Mesenchymal stem cell (in vitro differentiated cells and primary cell): ENCODE measurements around the gene RARS2.
"Not testable (repeated sequence)": the region's sequence is repeated elsewhere in the genome, so short reads cannot be mapped to it uniquely, and the experiment has no call there.

Source experiments
- DNase-seq: peaks from one replicate; pipeline ENCODE4 v3.0.0-alpha.2; 2013
- H2AFZ ChIP-seq: one replicate; pipeline ENCODE4 v1.6.1; 2013; ENCODE audit warnings: low read depth, mild to moderate bottlenecking, control low read depth, inconsistent platforms, low read length, moderate library complexity
- H2AK5ac ChIP-seq: 2 replicates; pipeline ENCODE4 v1.6.1; 2013; ENCODE audit warnings: low read length, moderate library complexity, mild to moderate bottlenecking, inconsistent platforms; ENCODE audit not compliant: severe bottlenecking
- H2BK120ac ChIP-seq: one replicate; pipeline ENCODE4 v1.6.1; 2013; ENCODE audit warnings: low read depth, mild to moderate bottlenecking, inconsistent platforms, low read length, moderate library complexity
- H2BK12ac ChIP-seq, 2 experiments: one replicate each; pipeline ENCODE4 v1.6.1; 2013; ENCODE audit warnings: inconsistent platforms in 2 of 2, low read length in 2 of 2, mild to moderate bottlenecking in 2 of 2, moderate library complexity in 2 of 2, control low read depth in 1 of 2
- H2BK15ac ChIP-seq: one replicate; pipeline ENCODE4 v1.6.1; 2013; ENCODE audit warnings: mild to moderate bottlenecking, low read depth, inconsistent platforms; ENCODE audit not compliant: poor library complexity, severe bottlenecking
- H2BK5ac ChIP-seq: 2 replicates; pipeline ENCODE4 v1.6.1; 2013; ENCODE audit warnings: low read depth, mild to moderate bottlenecking, low read length, control low read depth, inconsistent platforms; ENCODE audit not compliant: poor library complexity, severe bottlenecking
- H3K14ac ChIP-seq, 2 experiments: one replicate each; pipeline ENCODE4 v1.6.1; 2013; ENCODE audit warnings: inconsistent platforms in 2 of 2, low read length in 2 of 2, control low read depth in 1 of 2, mild to moderate bottlenecking in 1 of 2, moderate library complexity in 1 of 2
- H3K18ac ChIP-seq, 2 experiments: one replicate each; pipeline ENCODE4 v1.6.1; 2013; ENCODE audit warnings: inconsistent platforms in 2 of 2, low read length in 2 of 2, control low read depth in 1 of 2, low read depth in 1 of 2, mild to moderate bottlenecking in 1 of 2
- H3K23ac ChIP-seq, 2 experiments: one replicate each; pipeline ENCODE4 v1.6.1; 2013; ENCODE audit warnings: inconsistent platforms in 2 of 2, low read length in 2 of 2, mild to moderate bottlenecking in 2 of 2, moderate library complexity in 2 of 2, control low read depth in 1 of 2
- H3K27ac ChIP-seq: 2 replicates; pipeline ENCODE4 v1.5.1; 2013; ENCODE audit warnings: mild to moderate bottlenecking, moderate library complexity, low read length, control low read depth, inconsistent platforms; ENCODE audit not compliant: poor library complexity, severe bottlenecking
- H3K27me3 ChIP-seq, 2 experiments: 2 replicates each; pipeline versions ENCODE4 v1.6.1 to v1.7.0; 2013; ENCODE audit warnings: low read length in 2 of 2, mild to moderate bottlenecking in 2 of 2, moderate library complexity in 2 of 2, control low read depth in 1 of 2, inconsistent platforms in 1 of 2; ENCODE audit not compliant: control insufficient read depth in 1 of 2, insufficient read depth in 1 of 2
- H3K36me3 ChIP-seq, 2 experiments: 2 replicates each; pipeline versions ENCODE4 v1.6.1 to v1.7.0; 2013; ENCODE audit warnings: low read length in 2 of 2, control low read depth in 1 of 2, inconsistent platforms in 1 of 2, low read depth in 1 of 2, mild to moderate bottlenecking in 1 of 2; ENCODE audit not compliant: insufficient read depth in 2 of 2, control insufficient read depth in 1 of 2
- H3K4ac ChIP-seq, 2 experiments: one replicate each; pipeline ENCODE4 v1.6.1; 2013; ENCODE audit warnings: inconsistent platforms in 2 of 2, low read length in 2 of 2, mild to moderate bottlenecking in 2 of 2, moderate library complexity in 2 of 2, control low read depth in 1 of 2, low read depth in 1 of 2
- H3K4me1 ChIP-seq: 2 replicates; pipeline ENCODE4 v1.6.1; 2013; ENCODE audit warnings: low read depth, low read length, control low read depth; ENCODE audit not compliant: control insufficient read depth, insufficient read depth
- H3K4me2 ChIP-seq: 2 replicates; pipeline ENCODE4 v1.6.1; 2013; ENCODE audit warnings: low read length, mild to moderate bottlenecking, inconsistent platforms; ENCODE audit not compliant: poor library complexity, severe bottlenecking
- H3K4me3 ChIP-seq, 2 experiments: 2 replicates each; pipeline versions ENCODE4 v1.5.1 to v1.7.0; 2013; ENCODE audit warnings: low read length in 2 of 2, mild to moderate bottlenecking in 2 of 2, control low read depth in 1 of 2, low read depth in 1 of 2; ENCODE audit not compliant: insufficient read depth in 1 of 2
- H3K79me1 ChIP-seq: replicated peaks from 2 replicates; pipeline ENCODE4 v1.6.1; 2013; ENCODE audit warnings: mild to moderate bottlenecking, control low read depth, low read length, inconsistent platforms; ENCODE audit not compliant: poor library complexity, severe bottlenecking
- H3K9ac ChIP-seq: 2 replicates; pipeline ENCODE4 v1.7.0; 2013; ENCODE audit warnings: mild to moderate bottlenecking, low read length, moderate library complexity
- H3K9me3 ChIP-seq: 2 replicates; pipeline ENCODE4 v1.7.0; 2013; ENCODE audit warnings: mild to moderate bottlenecking, low read length; ENCODE audit not compliant: control insufficient read depth
- H4K8ac ChIP-seq: one replicate; pipeline ENCODE4 v1.6.1; 2013; ENCODE audit warnings: inconsistent platforms, mild to moderate bottlenecking, low read length, moderate library complexity
- H4K91ac ChIP-seq: one replicate; pipeline ENCODE4 v1.6.1; 2013; ENCODE audit warnings: mild to moderate bottlenecking, low read length, inconsistent platforms
- WGBS: methylation state at CpG from one replicate; pipeline ENCODE4 v1.1.7; 2013; ENCODE audit warnings: mixed read lengths; 5-methylcytosine and 5-hydroxymethylcytosine counted together

Gene RARS2

GRCh38 chr6:87501809-87502572 is 87.8 kb downstream of the RARS2 start:
- Histone ChIP-seq H3K4me1 (peaks cover 2% of the 10 kb centered on the region), H4K8ac (no peak overlapping the region), H3K18ac (no peak overlapping the region), H3K27ac (peak overlapping the region; percentile 55), H2BK15ac (no peak overlapping the region), H3K9me3 (no peaks in the 10 kb centered on the region), H3K4me3 (no peak overlapping the region), H3K4me2 (no peak overlapping the region), H3K23ac (no peak overlapping the region), H2BK12ac (no peak overlapping the region), H2AK5ac (no peak overlapping the region), H4K91ac (no peak overlapping the region), H2AFZ (no peak overlapping the region), H3K36me3 (peaks cover 0 to 79% of the 10 kb centered on the region in 2 experiments), H2BK120ac (no peak overlapping the region), H3K27me3 (no peaks in the 10 kb centered on the region), H3K9ac (no peak overlapping the region), H3K4ac (no peak overlapping the region), H3K14ac (no peak overlapping the region), H3K79me1 (peaks cover 10% of the 10 kb centered on the region), H2BK5ac (no peak overlapping the region)
- WGBS = 100% methylated on average over 5 of the region's 6 CpGs
- no peak for DNase-seq

- Histone ChIP-seq H3K79me1 (peaks cover 11% of the 10 kb centered on the region), H2BK120ac (no peak overlapping the region), H2BK12ac (no peak overlapping the region), H3K36me3 (peaks cover 3 to 56% of the 10 kb centered on the region in 2 experiments), H2BK15ac (no peak overlapping the region), H3K27ac (no peak overlapping the region), H3K23ac (no peak overlapping the region), H3K18ac (no peak overlapping the region), H3K9me3 (no peaks in the 10 kb centered on the region), H2AFZ (no peak overlapping the region), H2AK5ac (no peak overlapping the region), H3K27me3 (no peaks in the 10 kb centered on the region), H3K4ac (no peak overlapping the region), H3K14ac (no peak overlapping the region), H4K8ac (no peak overlapping the region), H4K91ac (no peak overlapping the region), H3K4me1 (peaks cover 2% of the 10 kb centered on the region), H2BK5ac (no peak overlapping the region), H3K9ac (no peak overlapping the region), H3K4me3 (no peak overlapping the region), H3K4me2 (no peak overlapping the region)
- no peak for DNase-seq
Observed at GRCh38 chr6:87498048-87498447, 91.7 kb downstream of the RARS2 start.

DNA sequence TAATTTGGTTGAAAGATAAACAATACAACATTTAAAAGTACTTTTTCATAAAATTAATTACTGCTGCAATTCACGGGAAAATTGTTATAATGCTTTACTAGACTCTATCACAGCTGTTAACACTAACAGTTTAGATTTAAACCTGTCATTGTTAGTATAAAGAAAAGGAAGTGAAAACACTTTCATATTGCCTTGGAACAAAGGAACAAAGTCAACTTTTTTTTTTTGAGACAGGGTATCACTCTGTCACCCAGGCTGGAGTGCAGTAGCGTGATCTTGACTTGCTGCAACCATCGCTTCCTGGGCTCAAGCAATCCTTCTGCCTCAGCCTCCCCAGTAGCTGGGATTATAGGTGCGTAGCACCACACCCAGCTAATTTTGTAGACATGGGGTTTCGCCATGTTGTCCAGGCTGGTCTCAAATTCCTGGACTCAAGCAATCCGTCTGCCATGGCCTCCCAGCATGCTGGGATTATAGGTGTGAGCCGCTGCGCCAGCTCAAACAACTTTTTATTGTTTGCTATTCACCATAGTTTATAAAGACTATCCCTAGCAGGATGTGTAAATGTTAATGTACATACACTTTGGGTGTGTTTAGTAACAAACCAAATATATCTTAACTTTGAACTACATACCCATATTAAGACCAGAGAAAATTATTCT is 94.9 kb downstream of the RARS2 start:
- no peak overlapping the region for H3K4ac ChIP-seq
- 98% methylated on average over 5 of the region's 8 CpGs for WGBS

GRCh38 chr6:87489326-87489725 is 100.5 kb downstream of the RARS2 start:
- not testable (repeated sequence) for H2AK5ac ChIP-seq, H3K27me3 ChIP-seq, H3K9me3 ChIP-seq, H2BK12ac ChIP-seq, DNase-seq, H4K91ac ChIP-seq, H3K27ac ChIP-seq, H3K9ac ChIP-seq, H3K79me1 ChIP-seq, H3K4me1 ChIP-seq, H2BK5ac ChIP-seq, H3K23ac ChIP-seq, H3K18ac ChIP-seq, H4K8ac ChIP-seq, H2AFZ ChIP-seq, H3K4me2 ChIP-seq, H3K4ac ChIP-seq, H2BK120ac ChIP-seq, H3K4me3 ChIP-seq, H3K14ac ChIP-seq, H2BK15ac ChIP-seq
- H3K36me3 ChIP-seq = peaks cover 4 to 29% of the 10 kb centered on the region in 2 experiments
- WGBS = 94% methylated on average over 6 of the region's 8 CpGs

More for the DNA sequence above, 94.9 kb downstream of the RARS2 start:
- H4K91ac ChIP-seq = no peak overlapping the region
- no peak overlapping the region for H3K23ac ChIP-seq
- H4K8ac ChIP-seq = no peak overlapping the region
- no peak overlapping the region for H2AFZ ChIP-seq
- DNase-seq = no peak
- H3K27me3 ChIP-seq = no peaks in the 10 kb centered on the region
- H3K4me3 ChIP-seq = no peak overlapping the region
- no peaks in the 10 kb centered on the region for H3K9me3 ChIP-seq
- no peak overlapping the region for H2AK5ac ChIP-seq
- H2BK15ac ChIP-seq = no peak overlapping the region
- peaks cover 12% of the 10 kb centered on the region for H3K79me1 ChIP-seq
- peaks cover 1% of the 10 kb centered on the region for H3K4me1 ChIP-seq
- peaks cover 3 to 45% of the 10 kb centered on the region in 2 experiments for H3K36me3 ChIP-seq
- H2BK12ac ChIP-seq = no peak overlapping the region
- H3K4me2 ChIP-seq = no peak overlapping the region
- no peak overlapping the region for H3K27ac ChIP-seq
- H3K18ac ChIP-seq = no peak overlapping the region
- H3K14ac ChIP-seq = no peak overlapping the region
- no peak overlapping the region for H2BK5ac ChIP-seq
- H3K9ac ChIP-seq = no peak overlapping the region
- no peak overlapping the region for H2BK120ac ChIP-seq
